Activated CD8-positive, alpha-beta T cell treated with anti-CD3 and anti-CD28 coated beads for 36 hours (primary cell): ENCODE measurements around the gene USP9Y. TPM values are rescaled to one million over a fixed set of nuclear protein-coding genes. Genes with fewer than 3 reads are reported as not detected.
A peak's percentile ranks its signal among the peaks of the same experiment; 100 is the strongest.

Experiments used
- ATAC-seq: fragments of 200-7000 bp; cut with Tn5 transposase; one replicate; pipeline ENCODE4 v1.10.0; 2021; ENCODE audit warnings: mild to moderate bottlenecking, moderate library complexity
- CTCF ChIA-PET: fragments of 350-600 bp; sonication (Branson Sonifier 250); formaldehyde crosslinking; loops from one replicate; lab custom pipeline; 2021; ENCODE audit warnings: antibody characterized with exemption; lab: Charles Lee
- POLR2A ChIA-PET: fragments of 350-600 bp; sonication (Branson Sonifier 250); formaldehyde crosslinking; loops from one replicate; lab custom pipeline; 2021; ENCODE audit warnings: antibody characterized with exemption; lab: Charles Lee
- DNase-seq: peaks from one replicate; pipeline ENCODE4 v3.0.0-alpha.2; 2020
- H3K27ac Mint-ChIP-seq: one replicate; pipeline ENCODE4 v1.8.0; 2021; ENCODE audit warnings: mild to moderate bottlenecking, mixed read lengths
- H3K27me3 Mint-ChIP-seq: one replicate; pipeline ENCODE4 v1.8.0; 2021; ENCODE audit warnings: mixed read lengths
- H3K36me3 Mint-ChIP-seq: one replicate; pipeline ENCODE4 v1.8.0; 2021; ENCODE audit warnings: low read depth, mixed read lengths
- H3K4me1 Mint-ChIP-seq: one replicate; pipeline ENCODE4 v1.8.0; 2021; ENCODE audit warnings: low read depth, mixed read lengths
- H3K4me3 Mint-ChIP-seq: one replicate; pipeline ENCODE4 v1.8.0; 2021; ENCODE audit warnings: mild to moderate bottlenecking, moderate library complexity, mixed read lengths
- H3K9me3 Mint-ChIP-seq: one replicate; pipeline ENCODE4 v1.8.0; 2021; ENCODE audit warnings: mixed read lengths
- intact Hi-C: fragments of 100-400 bp; cut with micrococcal nuclease; formaldehyde crosslinking; loops from one replicate; pipeline ENCODE4 v1.10.0; 2022
- total RNA-seq, 2 experiments: library from RNA; stranded (reverse); gene quantifications; one replicate each; pipeline ENCODE4 v1.2.3, GENCODE V29; 2021
- TF ChIP-seq, protein P1 (sequence below): fragments of 200-600 bp; IDR thresholded peaks from one replicate; pipeline ENCODE4 v1.8.0; 2022; ENCODE audit warnings: antibody characterized with exemption, mild to moderate bottlenecking

USP9Y gene
- total RNA-seq, 2 experiments from 2014 or later = 14.6 TPM

GRCh38 chrY:12809034-12809433, 108.0 kb downstream of the USP9Y start:
- peaks cover 5% of the 10 kb centered on the region for H3K36me3 Mint-ChIP-seq
- intact Hi-C loops = no loop called here
- ChIA-PET CTCF (interaction anchor here (0.7 kb wide), 1 partner anchor 9 kb away, joined by 3 read pairs; no protein-coding TSS in a partner anchor), POLR2A (no interaction called here)
- peaks cover 4% of the 10 kb centered on the region for H3K4me1 Mint-ChIP-seq
- ATAC-seq (no peak), DNase-seq (no peak)
- H3K27ac Mint-ChIP-seq = peak overlapping the region; percentile 30
- no peaks in the 10 kb centered on the region for H3K27me3 Mint-ChIP-seq
- H3K9me3 Mint-ChIP-seq = no peaks in the 10 kb centered on the region
- H3K4me3 Mint-ChIP-seq = no peak overlapping the region
- TF ChIP-seq, protein P1, sequence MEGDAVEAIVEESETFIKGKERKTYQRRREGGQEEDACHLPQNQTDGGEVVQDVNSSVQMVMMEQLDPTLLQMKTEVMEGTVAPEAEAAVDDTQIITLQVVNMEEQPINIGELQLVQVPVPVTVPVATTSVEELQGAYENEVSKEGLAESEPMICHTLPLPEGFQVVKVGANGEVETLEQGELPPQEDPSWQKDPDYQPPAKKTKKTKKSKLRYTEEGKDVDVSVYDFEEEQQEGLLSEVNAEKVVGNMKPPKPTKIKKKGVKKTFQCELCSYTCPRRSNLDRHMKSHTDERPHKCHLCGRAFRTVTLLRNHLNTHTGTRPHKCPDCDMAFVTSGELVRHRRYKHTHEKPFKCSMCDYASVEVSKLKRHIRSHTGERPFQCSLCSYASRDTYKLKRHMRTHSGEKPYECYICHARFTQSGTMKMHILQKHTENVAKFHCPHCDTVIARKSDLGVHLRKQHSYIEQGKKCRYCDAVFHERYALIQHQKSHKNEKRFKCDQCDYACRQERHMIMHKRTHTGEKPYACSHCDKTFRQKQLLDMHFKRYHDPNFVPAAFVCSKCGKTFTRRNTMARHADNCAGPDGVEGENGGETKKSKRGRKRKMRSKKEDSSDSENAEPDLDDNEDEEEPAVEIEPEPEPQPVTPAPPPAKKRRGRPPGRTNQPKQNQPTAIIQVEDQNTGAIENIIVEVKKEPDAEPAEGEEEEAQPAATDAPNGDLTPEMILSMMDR = no peak

GRCh38 chrY:12823408-12823807, 122.4 kb downstream of the USP9Y start:
- intact Hi-C loops = no loop called here
- no peak for ATAC-seq
- Mint-ChIP-seq H3K27me3 (no peaks in the 10 kb centered on the region), H3K9me3 (no peaks in the 10 kb centered on the region), H3K4me1 (no peaks in the 10 kb centered on the region), H3K36me3 (peaks cover 5% of the 10 kb centered on the region), H3K4me3 (no peak overlapping the region), H3K27ac (no peak overlapping the region)
- ChIA-PET CTCF (no interaction called here), POLR2A (no interaction called here)
- TF ChIP-seq, protein P1 = no peak
- no peak for DNase-seq

DNA sequence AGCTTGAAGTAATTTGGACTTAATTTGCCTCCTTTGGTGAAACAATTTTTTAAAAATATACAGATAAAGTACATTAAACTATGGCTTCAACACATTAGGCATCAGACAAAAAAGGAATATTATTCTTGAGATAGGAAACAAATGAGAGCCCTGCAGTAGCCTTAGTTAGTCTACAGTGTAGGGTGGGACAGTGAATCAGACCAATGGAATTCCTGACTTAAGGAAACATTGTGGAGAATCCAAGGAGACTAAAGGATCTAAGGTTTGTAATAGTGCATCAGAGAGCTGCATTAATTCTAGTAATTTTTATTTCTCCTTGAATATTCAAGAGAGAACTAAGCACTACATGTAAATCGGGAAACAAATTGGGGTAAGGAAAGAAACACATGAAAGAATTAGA, 125.8 kb downstream of the USP9Y start:
- H3K4me1 Mint-ChIP-seq = no peaks in the 10 kb centered on the region
- peaks cover 1% of the 10 kb centered on the region for H3K9me3 Mint-ChIP-seq
- H3K36me3 Mint-ChIP-seq = peaks cover 8% of the 10 kb centered on the region
- ChIA-PET CTCF (no interaction called here), POLR2A (no interaction called here)
- H3K27me3 Mint-ChIP-seq = no peaks in the 10 kb centered on the region
- ATAC-seq (no peak), DNase-seq (no peak)
- no peak overlapping the region for H3K4me3 Mint-ChIP-seq
- no peak overlapping the region for H3K27ac Mint-ChIP-seq
- intact Hi-C loops = no loop called here
- TF ChIP-seq, protein P1 = no peak

DNA sequence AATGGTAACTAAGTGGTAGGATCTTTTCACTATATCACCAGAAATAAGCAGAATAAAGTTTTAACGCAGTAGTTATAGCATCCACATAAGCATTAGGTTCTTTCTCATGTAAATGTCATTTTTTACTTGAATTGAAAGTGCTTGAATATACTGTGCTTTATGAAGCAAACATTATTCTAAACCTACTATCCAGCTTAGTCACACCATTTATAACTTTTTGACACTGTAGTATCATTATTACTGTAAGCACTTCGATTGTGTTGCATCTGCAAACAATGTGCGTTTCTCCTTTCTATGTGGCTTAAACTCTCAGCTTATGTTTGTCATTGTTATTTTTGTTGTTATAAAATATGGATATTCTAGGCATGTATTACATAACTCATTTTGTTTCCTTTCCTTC, 132.3 kb downstream of the USP9Y start:
- no peaks in the 10 kb centered on the region for H3K4me1 Mint-ChIP-seq
- CTCF ChIA-PET = no interaction called here
- POLR2A ChIA-PET = no interaction called here
- TF ChIP-seq, protein P1 = no peak
- peaks cover 1% of the 10 kb centered on the region for H3K9me3 Mint-ChIP-seq
- DNase-seq = no peak
- peaks cover 6% of the 10 kb centered on the region for H3K36me3 Mint-ChIP-seq
- ATAC-seq = no peak
- no peak overlapping the region for H3K27ac Mint-ChIP-seq
- intact Hi-C loops = no loop called here
- H3K4me3 Mint-ChIP-seq = no peak overlapping the region
- no peaks in the 10 kb centered on the region for H3K27me3 Mint-ChIP-seq

GRCh38 chrY:12837550-12837949, 136.5 kb downstream of the USP9Y start:
- DNase-seq = no peak
- ChIA-PET POLR2A (no interaction called here), CTCF (no interaction called here)
- intact Hi-C loops = no loop called here
- no peaks in the 10 kb centered on the region for H3K27me3 Mint-ChIP-seq
- no peak overlapping the region for H3K4me3 Mint-ChIP-seq
- TF ChIP-seq, protein P1 = no peak
- H3K27ac Mint-ChIP-seq = no peak overlapping the region
- H3K9me3 Mint-ChIP-seq = no peaks in the 10 kb centered on the region
- H3K36me3 Mint-ChIP-seq = no peaks in the 10 kb centered on the region
- H3K4me1 Mint-ChIP-seq = no peaks in the 10 kb centered on the region
- no peak for ATAC-seq
